ENCODE measurements around the gene CYB561. TPM values are rescaled to one million over a fixed set of nuclear protein-coding genes. Genes with fewer than 3 reads are reported as not detected.
A peak's percentile ranks its signal among the peaks of the same experiment; 100 is the strongest.

The CYB561 gene
- total RNA-seq, 5 donors from 2014 or later (not counting 1 experiment from before 2014, with no cell fraction given), result 15.5 to 64.1 (median 34.0) TPM

- H3K4me3 Mint-ChIP-seq, result peak overlapping the region in 1 of 3 donors; percentile 73
- DNase-seq, result no peak
These were observed 7.7 kb downstream of the CYB561 start for GRCh38 chr17:63438092-63439051.

GRCh38 chr17:63437287-63438091 is 8.6 kb downstream of the CYB561 start:
- peaks cover 10% of the 10 kb centered on the region for H3K36me3 Mint-ChIP-seq
- Histone ChIP-seq H3K4me1 (ENCODE audit: control insufficient read depth in 1 of 2, extremely low read depth in 1 of 2, insufficient read depth in 2 of 2, low read length in 2 of 2) (peaks cover 8 to 73% of the 10 kb centered on the region in 2 experiments), H3K27ac (ENCODE audit: low read length) (no peak overlapping the region), H3K27me3 (replicated peaks in 1 of 2; ENCODE audit: control insufficient read depth in 2 of 2, extremely low read depth in 1 of 2, insufficient read depth in 2 of 2, low read length in 1 of 2) (peaks cover 0 to 4% of the 10 kb centered on the region in 2 experiments), H3K4me3 (ENCODE audit: control insufficient read depth in 1 of 2, extremely low read depth in 1 of 2, low read length in 1 of 2) (no peak overlapping the region), H3K36me3 (ENCODE audit: control insufficient read depth in 2 of 2, extremely low read depth in 1 of 2, insufficient read depth in 1 of 2, low read length in 1 of 2) (peaks cover 0 to 6% of the 10 kb centered on the region in 2 donors), H3K9me3 (no peaks in the 10 kb centered on the region)
- H3K27ac Mint-ChIP-seq, result peak overlapping the region; percentile 61 to 66
- WGBS (ENCODE audit: insufficient coverage), result 94% methylated on average over 23 of the region's 55 CpGs
- ATAC-seq (replicated peaks in 1 of 4) (no peak), DNase-seq (no peak)
- no peak overlapping the region for H3K4me3 Mint-ChIP-seq
- no peaks in the 10 kb centered on the region for H3K9me3 Mint-ChIP-seq
- CTCF ChIA-PET, result interaction anchor here (0.5 to 0.9 kb wide), 3 partner anchors 8 to 716 kb away, joined by 3 to 4 read pairs (median 3); no protein-coding TSS in a partner anchor
- H3K4me1 Mint-ChIP-seq, result peaks cover 28 to 64% (median 42%) of the 10 kb centered on the region in 3 donors
- POLR2A ChIA-PET, result no interaction called here
- no peaks in the 10 kb centered on the region for H3K27me3 Mint-ChIP-seq

More at GRCh38 chr17:63438092-63439051, 7.7 kb downstream of the CYB561 start:
- no peak for ATAC-seq (replicated peaks in 1 of 4)
- Mint-ChIP-seq H3K36me3 (peaks cover 8% of the 10 kb centered on the region), H3K4me1 (peaks cover 28 to 65% (median 38%) of the 10 kb centered on the region in 3 donors), H3K27ac (peak overlapping the region; percentile 79 to 91), H3K9me3 (no peaks in the 10 kb centered on the region), H3K27me3 (no peaks in the 10 kb centered on the region)
- H3K27ac ChIP-seq (ENCODE audit: low read length), result peak overlapping the region; percentile 81
- peaks cover 0 to 6% of the 10 kb centered on the region in 2 donors for H3K36me3 ChIP-seq (ENCODE audit: control insufficient read depth in 2 of 2, extremely low read depth in 1 of 2, insufficient read depth in 1 of 2, low read length in 1 of 2)
- CTCF ChIA-PET, result no interaction called here
- no peaks in the 10 kb centered on the region for H3K9me3 ChIP-seq
- peaks cover 8 to 70% of the 10 kb centered on the region in 2 experiments for H3K4me1 ChIP-seq (ENCODE audit: control insufficient read depth in 1 of 2, extremely low read depth in 1 of 2, insufficient read depth in 2 of 2, low read length in 2 of 2)
- no peak overlapping the region for H3K4me3 ChIP-seq (ENCODE audit: control insufficient read depth in 1 of 2, extremely low read depth in 1 of 2, low read length in 1 of 2)
- POLR2A ChIA-PET, result interaction anchor here in 1 of 2 donors (0.6 kb wide), 1 partner anchor 414 kb away, joined by 3 read pairs; no protein-coding TSS in a partner anchor
- 92% methylated on average over 20 of the region's 46 CpGs for WGBS (ENCODE audit: insufficient coverage)
- peaks cover 0 to 4% of the 10 kb centered on the region in 2 experiments for H3K27me3 ChIP-seq (replicated peaks in 1 of 2; ENCODE audit: control insufficient read depth in 2 of 2, extremely low read depth in 1 of 2, insufficient read depth in 2 of 2, low read length in 1 of 2)

GRCh38 chr17:63436523-63437110 is 9.5 kb downstream of the CYB561 start:
- no peaks in the 10 kb centered on the region for H3K9me3 Mint-ChIP-seq
- ChIA-PET CTCF (interaction anchor here (0.5 to 2.5 kb wide), 4 partner anchors 9 to 715 kb away, joined by 3 to 17 read pairs (median 4); no protein-coding TSS in a partner anchor), POLR2A (no interaction called here)
- H3K27me3 Mint-ChIP-seq, result no peaks in the 10 kb centered on the region
- no peak overlapping the region for H3K27ac ChIP-seq (ENCODE audit: low read length)
- peaks cover 8 to 73% of the 10 kb centered on the region in 2 experiments for H3K4me1 ChIP-seq (ENCODE audit: control insufficient read depth in 1 of 2, extremely low read depth in 1 of 2, insufficient read depth in 2 of 2, low read length in 2 of 2)
- no peak for DNase-seq
- H3K27ac Mint-ChIP-seq, result peak overlapping the region; percentile 61 to 66
- H3K27me3 ChIP-seq (replicated peaks in 1 of 2; ENCODE audit: control insufficient read depth in 2 of 2, extremely low read depth in 1 of 2, insufficient read depth in 2 of 2, low read length in 1 of 2), result peaks cover 0 to 4% of the 10 kb centered on the region in 2 experiments
- WGBS (ENCODE audit: insufficient coverage), result 95% methylated on average over 17 of the region's 17 CpGs
- H3K4me3 Mint-ChIP-seq, result peak overlapping the region in 1 of 3 donors; percentile 9
- H3K4me3 ChIP-seq (ENCODE audit: control insufficient read depth in 1 of 2, extremely low read depth in 1 of 2, low read length in 1 of 2), result no peak overlapping the region
- H3K4me1 Mint-ChIP-seq, result peaks cover 28 to 62% (median 40%) of the 10 kb centered on the region in 3 donors
- H3K9me3 ChIP-seq, result no peaks in the 10 kb centered on the region
- ATAC-seq (replicated peaks in 1 of 4), result no peak
- H3K36me3 ChIP-seq (ENCODE audit: control insufficient read depth in 2 of 2, extremely low read depth in 1 of 2, insufficient read depth in 1 of 2, low read length in 1 of 2), result peaks cover 0 to 6% of the 10 kb centered on the region in 2 donors
- H3K36me3 Mint-ChIP-seq, result peaks cover 10% of the 10 kb centered on the region

- peaks cover 0 to 6% of the 10 kb centered on the region in 2 donors for H3K36me3 ChIP-seq (ENCODE audit: control insufficient read depth in 2 of 2, extremely low read depth in 1 of 2, insufficient read depth in 1 of 2, low read length in 1 of 2)
- H3K27me3 ChIP-seq (replicated peaks in 1 of 2; ENCODE audit: control insufficient read depth in 2 of 2, extremely low read depth in 1 of 2, insufficient read depth in 2 of 2, low read length in 1 of 2), result peaks cover 0 to 4% of the 10 kb centered on the region in 2 experiments
- no peaks in the 10 kb centered on the region for H3K9me3 ChIP-seq
- DNase-seq (no peak), ATAC-seq (replicated peaks in 1 of 4) (no peak)
- Mint-ChIP-seq H3K9me3 (no peaks in the 10 kb centered on the region), H3K4me3 (no peak overlapping the region), H3K27ac (peak overlapping the region; percentile 55 to 66), H3K36me3 (peaks cover 10% of the 10 kb centered on the region), H3K27me3 (no peaks in the 10 kb centered on the region), H3K4me1 (peaks cover 25 to 57% (median 37%) of the 10 kb centered on the region in 3 donors)
- H3K4me3 ChIP-seq (ENCODE audit: control insufficient read depth in 1 of 2, extremely low read depth in 1 of 2, low read length in 1 of 2), result no peak overlapping the region
- ChIA-PET POLR2A (no interaction called here), CTCF (interaction anchor here (0.5 to 2.5 kb wide), 7 partner anchors 8 to 1370 kb away, joined by 3 to 17 read pairs (median 7); no protein-coding TSS in a partner anchor)
- WGBS (ENCODE audit: insufficient coverage), result 90% methylated on average over 23 of the region's 29 CpGs
- H3K27ac ChIP-seq (ENCODE audit: low read length), result peak overlapping the region; percentile 64
- peaks cover 8 to 69% of the 10 kb centered on the region in 2 experiments for H3K4me1 ChIP-seq (ENCODE audit: control insufficient read depth in 1 of 2, extremely low read depth in 1 of 2, insufficient read depth in 2 of 2, low read length in 2 of 2)
These were observed 10.2 kb downstream of the CYB561 start for GRCh38 chr17:63435681-63436522.

- Histone ChIP-seq H3K27me3 (replicated peaks in 1 of 2; ENCODE audit: control insufficient read depth in 2 of 2, extremely low read depth in 1 of 2, insufficient read depth in 2 of 2, low read length in 1 of 2) (peaks cover 0 to 4% of the 10 kb centered on the region in 2 experiments), H3K36me3 (ENCODE audit: control insufficient read depth in 2 of 2, extremely low read depth in 1 of 2, insufficient read depth in 1 of 2, low read length in 1 of 2) (peaks cover 0 to 6% of the 10 kb centered on the region in 2 donors), H3K4me3 (ENCODE audit: control insufficient read depth in 1 of 2, extremely low read depth in 1 of 2, low read length in 1 of 2) (no peak overlapping the region), H3K9me3 (no peaks in the 10 kb centered on the region), H3K4me1 (ENCODE audit: control insufficient read depth in 1 of 2, extremely low read depth in 1 of 2, insufficient read depth in 2 of 2, low read length in 2 of 2) (peaks cover 6 to 60% of the 10 kb centered on the region in 2 experiments), H3K27ac (ENCODE audit: low read length) (peak overlapping the region; percentile 64)
- Mint-ChIP-seq H3K4me3 (peak overlapping the region in 2 of 3 donors; percentile 9 to 48), H3K27ac (peak overlapping the region; percentile 83 to 86), H3K27me3 (no peaks in the 10 kb centered on the region), H3K4me1 (peaks cover 17 to 50% (median 29%) of the 10 kb centered on the region in 3 donors), H3K36me3 (peaks cover 10% of the 10 kb centered on the region), H3K9me3 (no peaks in the 10 kb centered on the region)
- ChIA-PET POLR2A (interaction anchor here in 1 of 2 donors (0.5 to 0.6 kb wide), 3 partner anchors 14 to 266 kb away, joined by 3 read pairs; no protein-coding TSS in a partner anchor), CTCF (interaction anchor here (0.5 to 2.5 kb wide), 8 partner anchors 9 to 1369 kb away, joined by 3 to 17 read pairs (median 6); no protein-coding TSS in a partner anchor)
- ATAC-seq (replicated peaks in 1 of 4) (peak; percentile 53 to 94 (median 66)), DNase-seq (peak in 34 of 35 experiments; percentile 26 to 73 (median 60))
- WGBS (ENCODE audit: insufficient coverage), result 48% methylated on average over 20 of the region's 25 CpGs
These were observed 11.0 kb downstream of the CYB561 start for GRCh38 chr17:63434951-63435571.

Measured in T-cell (primary cell).